HG02973 (cell line): ENCODE results near the gene TNNI2.

Experiments
- ATAC-seq: cut with Tn5 transposase; IDR thresholded peaks from one replicate; pipeline ENCODE4 v1.9.1; 2021; ENCODE audit warnings: moderate library complexity; ENCODE audit not compliant: unreplicated experiment

TNNI2 gene

DNA sequence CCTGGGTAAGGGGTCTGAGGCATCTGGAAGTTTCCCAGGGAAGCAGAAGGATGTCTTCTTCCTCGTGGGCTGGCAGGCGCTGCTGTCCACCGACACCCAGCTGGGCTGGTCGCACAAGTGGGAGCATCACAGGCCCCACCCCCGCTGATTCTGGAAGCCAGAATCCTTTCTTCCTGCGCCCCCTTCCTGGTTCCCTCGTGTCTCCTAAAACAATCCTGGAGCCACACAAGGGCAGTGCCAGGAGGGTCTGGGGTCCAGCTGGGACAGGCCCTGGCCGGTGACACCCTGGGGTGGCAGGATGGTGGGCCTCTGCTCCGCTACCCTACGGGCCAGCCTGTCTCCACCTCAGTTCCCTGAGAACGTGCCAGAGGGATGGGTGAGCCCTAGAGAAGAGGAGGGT is 18.3 kb downstream of the TNNI2 start:
- ATAC-seq = no peak

DNA sequence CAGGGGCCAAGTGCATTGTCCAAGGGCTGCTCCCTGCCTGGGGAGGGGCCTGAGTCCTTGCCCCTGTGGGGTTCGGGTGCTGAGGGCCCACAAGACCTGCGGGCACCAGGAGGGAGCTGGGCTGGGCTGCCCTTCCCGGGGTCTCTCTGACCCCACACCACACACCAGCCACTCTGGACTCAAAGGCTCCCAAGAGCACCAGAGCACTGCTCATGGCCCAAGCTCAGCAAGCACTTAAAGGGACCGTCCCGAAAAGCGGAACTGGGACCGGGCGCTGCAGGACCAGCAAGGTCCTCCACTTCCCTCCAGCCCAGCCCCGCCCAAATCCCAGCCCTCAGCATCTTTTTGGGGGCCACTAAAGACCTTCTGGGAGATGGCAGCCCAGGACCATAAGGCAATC is 19.4 kb downstream of the TNNI2 start:
- no peak for ATAC-seq

DNA sequence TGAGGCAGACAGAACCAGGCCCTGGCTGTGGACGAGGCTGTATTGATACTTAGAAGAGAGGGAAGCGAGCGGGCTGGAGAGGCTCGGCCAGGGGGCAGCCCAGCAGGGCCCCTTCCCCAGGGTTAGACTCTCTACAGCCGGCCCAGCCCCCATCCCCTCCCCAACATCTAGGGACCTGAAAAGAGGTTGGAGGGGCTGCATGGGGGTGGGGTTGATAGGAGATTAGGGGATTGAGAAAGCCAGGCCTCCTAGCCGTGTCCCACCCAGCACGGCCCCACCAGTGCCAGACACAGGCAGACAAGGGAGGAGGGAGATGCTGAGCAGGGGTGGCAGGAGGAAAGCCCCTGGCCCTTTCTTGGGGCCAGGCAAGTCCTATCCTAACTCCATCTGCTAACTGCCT is 19.8 kb downstream of the TNNI2 start:
- ATAC-seq = no peak

DNA sequence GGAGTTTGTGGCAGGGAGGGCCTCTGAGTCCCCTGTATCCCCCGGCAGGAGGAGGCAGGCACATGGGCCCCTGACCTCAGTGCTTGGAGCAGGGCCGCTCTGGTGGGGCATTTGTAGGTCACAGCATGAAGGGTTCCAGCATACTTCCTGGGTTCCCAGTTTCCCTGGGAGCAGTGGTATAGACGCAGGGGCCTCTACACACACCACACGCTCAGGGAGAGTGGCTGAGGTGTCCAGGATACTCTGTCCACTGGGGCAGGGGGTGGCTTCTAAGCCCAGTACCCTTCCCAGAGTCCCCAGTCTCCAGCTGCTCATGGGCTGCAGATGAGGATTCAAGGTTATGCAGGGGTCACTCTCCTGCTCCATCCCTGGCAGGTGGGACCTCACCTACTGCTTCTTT is 20.2 kb downstream of the TNNI2 start:
- ATAC-seq = no peak

DNA sequence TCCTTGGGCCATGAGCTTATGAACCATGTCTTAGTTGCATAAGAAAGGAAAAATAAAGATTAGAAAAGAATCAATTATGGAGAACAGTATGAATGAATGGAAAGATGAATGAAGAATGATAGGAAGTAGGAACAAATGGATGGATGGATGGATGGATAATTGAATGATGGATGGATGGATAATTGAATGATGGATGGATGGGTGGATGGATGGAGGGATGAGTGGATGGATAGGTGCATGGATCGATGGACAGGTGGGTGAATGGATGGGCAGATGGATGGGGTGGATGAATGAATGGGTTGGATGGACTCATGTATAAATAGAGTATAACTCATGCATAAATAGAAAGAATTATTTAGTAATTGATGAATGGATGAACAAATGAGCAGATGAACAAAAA is 21.3 kb downstream of the TNNI2 start:
- no peak for ATAC-seq

DNA sequence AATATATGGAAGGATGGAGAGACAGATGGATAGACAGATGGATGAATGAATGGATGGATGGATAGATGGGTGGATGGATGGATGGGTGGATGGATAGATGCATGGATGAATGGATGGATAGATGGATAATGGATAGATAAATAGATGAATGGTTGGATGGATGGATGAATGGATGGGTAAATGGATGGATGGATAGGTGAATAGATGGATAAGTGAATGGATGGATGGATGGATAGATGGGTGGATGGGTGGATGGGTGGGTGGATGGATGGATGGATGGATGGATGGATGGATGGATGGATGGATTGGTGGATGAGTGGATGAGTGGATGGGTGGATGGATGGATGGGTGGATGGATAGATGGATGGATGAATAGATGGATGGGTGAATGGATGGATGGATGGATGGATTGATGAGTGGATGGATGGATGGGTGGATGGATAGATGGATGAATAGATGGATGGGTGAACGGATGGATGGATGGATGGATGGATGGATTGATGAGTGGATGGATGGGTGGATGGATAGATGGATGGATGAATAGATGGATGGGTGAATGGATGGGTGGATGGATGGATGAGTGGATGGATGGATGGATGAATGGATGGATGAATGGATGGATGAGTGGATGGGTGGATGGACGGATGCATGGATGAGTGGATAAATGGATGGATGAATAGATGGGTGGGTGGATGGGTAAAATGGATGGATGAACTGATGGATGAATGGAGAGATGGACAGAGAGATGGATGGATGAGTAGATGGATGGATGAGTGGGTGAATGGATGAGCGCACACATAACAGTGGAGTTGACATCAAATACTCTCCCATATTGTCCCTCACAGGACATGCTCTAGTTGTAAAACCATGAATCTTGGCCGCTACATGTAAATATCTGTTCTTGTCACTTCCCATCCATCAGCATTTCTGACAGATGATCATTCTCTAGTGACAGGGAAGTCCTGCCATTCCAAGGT is 22.9 kb downstream of the TNNI2 start:
- ATAC-seq = no peak

DNA sequence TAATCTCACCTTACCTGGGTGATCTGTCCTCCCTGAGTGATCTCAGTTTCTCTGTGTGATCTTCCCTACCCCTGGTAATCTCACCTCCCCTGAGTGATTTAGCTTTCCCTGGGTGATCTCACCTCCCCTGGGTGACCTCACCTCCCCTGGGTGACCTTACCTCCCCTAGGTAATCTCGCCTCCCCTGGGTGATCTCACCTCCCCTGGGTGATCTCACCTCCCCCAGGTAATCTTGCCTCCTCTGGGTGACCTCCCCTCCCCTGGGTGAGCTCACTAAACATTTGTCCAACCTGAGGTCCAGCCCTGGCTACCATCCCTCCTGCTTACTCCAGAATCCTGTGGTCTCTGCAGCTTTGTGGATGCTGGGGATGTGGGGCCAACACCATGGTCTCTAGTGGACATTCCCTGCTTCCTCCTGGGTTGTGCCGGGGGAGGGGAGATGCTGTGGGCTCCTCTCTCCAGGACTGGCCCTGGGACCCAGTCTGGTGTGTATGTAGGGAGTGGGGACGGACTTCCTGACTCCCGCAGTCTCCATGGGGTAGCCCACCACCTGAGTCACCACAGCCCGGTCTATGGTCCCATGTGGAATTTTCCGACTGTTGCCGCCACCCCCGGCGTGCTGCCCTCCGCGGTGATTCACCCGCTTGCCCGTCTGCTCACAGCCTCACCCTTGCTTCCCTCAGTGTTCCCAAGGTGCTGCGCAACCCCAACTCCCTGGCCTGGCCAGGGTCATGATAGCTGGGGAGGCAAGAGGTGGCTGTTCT is 24.0 kb downstream of the TNNI2 start:
- no peak for ATAC-seq

DNA sequence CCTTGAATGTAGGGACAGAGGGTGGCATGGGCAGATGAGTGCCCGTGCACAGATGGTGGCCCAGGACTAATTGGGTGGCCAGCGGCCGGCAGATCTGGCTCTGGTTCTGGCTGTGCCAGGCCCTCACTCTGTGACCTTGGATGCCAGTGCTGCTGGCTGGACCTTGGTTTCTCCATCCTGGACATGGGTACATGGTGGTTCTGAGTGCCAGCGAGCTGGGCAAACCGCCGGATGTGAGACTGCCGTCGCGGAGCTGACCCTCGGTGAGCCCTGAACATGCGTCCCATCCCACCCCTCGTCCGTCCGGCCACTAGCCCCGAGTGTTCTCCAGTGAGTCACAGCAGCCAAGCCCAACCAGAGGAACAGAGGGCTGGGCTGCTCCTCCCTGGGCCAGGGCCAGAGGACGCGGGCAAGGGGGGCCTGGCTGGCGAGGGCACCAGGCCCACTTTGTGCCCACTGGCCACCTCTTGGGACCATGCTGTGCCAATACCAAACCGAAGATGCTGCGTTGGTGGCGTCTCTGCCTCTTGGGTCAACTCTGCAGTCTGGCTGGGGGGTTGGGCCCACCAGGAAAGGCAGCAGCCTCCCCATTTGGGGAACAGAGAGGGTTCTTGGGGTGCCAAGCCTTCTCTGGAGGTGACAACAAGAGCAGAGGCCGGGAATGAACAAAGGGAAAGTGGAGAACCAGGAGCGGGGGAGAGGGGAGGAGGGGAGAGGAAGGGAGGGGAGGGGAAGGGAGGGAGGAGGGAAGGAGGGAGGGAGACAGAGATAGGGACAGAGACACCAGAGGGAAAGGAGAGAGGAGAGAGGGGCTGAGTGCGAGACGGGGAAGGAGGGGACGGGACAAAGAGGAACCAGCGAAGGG is 24.8 kb downstream of the TNNI2 start:
- ATAC-seq = no peak

DNA sequence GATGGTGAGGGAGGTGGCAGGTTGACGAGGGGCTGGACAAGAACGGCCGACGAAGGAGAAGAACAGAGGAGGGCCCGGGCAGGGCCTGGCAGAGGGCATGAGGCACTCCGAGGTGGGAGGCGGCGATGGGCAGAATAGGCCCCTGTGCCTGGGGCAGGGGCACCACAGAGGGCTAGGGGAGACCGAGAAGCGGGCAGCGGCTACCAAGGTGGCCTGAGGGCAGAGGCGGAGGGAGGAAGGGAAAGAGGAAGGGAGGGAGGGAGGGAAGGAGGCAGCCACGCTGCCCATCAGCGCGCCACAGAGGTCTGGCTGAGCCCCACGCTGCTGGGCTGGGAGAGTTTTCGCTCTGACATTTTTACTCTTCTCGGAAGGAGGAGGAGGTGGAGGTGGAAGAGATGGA is 25.4 kb downstream of the TNNI2 start:
- ATAC-seq = no peak

DNA sequence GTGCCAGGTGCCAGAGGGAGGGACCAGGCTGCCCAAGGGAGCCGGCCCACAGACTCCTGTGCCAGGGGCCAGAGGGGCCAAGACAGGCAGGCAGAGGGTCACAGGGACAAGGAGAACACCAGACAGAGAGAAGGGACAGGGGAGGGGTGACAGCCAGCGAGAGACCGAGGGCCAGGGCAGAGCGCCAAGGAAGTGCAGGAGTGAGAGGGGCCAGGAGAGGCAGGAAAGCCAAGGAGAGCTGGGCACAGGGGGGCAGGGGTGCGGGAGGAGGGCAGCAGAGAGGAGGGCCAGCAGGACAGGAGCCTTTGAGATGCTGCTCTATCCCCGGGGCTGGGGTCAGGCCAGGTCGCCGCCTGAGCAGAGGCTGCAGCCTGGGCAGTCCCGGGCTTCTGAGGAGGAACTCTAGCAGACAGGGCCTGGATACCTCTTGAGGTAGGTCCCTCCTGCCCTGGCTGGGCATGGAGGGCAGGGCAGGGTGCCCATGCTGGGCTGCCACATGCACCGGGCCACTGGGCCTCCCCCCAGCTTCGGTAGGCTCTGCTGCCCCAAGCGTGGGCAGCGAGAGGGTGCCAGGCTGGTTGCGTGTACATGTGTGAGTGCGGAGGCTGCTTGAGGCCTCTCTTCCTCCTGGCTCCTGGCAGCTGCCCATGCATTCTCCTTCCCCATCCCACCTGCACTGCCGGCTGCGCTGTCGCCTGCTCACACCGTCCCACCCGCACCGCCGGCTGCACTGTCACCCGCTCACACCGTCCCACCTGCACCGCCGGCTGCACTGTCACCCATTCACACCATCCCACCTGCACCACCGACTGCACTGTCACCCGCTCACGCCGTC is 26.3 kb downstream of the TNNI2 start:
- ATAC-seq = no peak

DNA sequence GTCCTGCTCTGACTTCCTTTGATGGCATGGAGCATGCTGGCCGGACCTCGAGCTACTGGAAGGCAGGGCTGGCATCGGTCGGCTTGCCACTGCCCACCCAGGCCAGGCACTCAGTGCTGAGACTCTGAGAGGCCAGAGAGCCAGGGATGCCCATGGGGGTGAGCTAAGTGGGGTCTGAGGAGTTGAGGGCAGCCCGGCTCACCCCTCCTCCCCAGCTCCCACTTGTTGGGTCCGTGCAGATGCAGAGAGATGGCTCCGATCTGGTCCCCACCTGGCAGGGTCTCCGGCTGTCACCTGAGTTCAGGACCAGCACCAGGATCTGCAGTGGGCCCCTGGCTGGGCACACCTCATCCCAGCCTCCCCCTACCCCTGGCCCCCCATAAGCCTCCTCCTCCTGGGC is 27.4 kb downstream of the TNNI2 start:
- no peak for ATAC-seq

DNA sequence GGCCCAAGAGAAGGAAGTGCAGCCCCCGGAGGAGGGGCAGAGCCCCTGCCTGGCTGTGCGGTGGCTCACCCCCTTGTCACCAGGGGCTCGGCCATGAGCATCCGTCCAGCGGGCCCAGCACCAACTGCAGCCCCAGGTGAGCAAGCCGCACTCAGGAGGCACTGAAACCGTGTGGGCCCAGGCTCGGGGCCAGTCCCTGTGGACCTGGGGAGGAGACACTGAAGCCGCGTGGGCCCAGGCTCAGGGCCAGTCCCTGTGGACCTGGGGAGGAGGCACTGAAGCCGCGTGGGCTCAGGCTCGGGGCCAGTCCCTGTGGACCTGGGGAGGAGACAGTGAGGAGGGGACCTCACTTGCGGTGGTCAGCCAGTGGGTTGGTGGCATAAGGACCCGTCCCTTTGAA is 28.0 kb downstream of the TNNI2 start:
- no peak for ATAC-seq

DNA sequence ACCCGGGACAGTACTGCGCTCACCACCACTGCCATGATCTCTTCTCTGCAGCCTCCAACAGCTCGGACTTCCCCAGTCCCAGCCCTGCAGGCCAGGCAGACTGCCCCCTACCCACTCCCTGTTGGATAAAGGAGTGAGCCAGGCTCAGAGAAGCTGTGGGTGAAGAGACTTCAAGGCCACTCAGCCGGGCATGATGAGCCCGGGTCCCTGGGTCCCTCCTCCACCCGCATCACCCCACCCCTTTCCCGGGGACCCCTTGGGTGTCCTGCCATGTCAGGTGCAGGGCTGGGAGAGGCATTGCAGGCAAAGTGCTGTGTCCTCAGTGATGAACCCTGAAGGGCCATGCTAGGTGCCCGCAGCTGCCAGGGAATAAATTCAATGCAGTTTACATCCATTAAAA is 28.6 kb downstream of the TNNI2 start:
- no peak for ATAC-seq

DNA sequence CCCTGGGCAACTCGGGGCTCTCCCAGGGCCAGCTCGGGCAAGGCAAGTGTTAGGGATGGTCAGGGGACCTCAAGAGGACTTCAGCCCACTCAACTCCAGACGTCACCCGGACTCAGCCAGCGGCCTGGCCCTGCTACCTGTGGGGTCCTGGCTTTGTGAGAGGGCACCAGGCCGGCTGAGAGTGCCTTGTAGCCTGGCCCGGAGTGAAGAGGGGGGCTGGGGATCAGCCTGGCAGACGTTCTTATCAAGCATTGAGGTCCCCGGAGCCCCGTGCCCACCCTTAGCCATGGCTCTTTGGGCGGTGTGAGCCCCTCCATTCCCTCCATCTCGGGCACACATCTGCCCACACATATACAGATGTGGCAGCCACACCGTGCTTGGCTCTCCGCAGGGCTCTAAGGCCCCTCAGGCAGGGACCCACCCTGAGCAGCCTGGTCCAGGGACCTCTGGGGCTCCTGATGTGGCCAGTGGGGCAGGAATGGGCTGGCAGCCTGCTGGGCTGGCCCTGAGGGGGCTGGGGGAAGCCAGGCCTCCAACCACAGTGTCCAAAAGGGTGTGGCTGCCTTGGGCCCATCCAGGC is 29.4 kb downstream of the TNNI2 start:
- no peak for ATAC-seq

DNA sequence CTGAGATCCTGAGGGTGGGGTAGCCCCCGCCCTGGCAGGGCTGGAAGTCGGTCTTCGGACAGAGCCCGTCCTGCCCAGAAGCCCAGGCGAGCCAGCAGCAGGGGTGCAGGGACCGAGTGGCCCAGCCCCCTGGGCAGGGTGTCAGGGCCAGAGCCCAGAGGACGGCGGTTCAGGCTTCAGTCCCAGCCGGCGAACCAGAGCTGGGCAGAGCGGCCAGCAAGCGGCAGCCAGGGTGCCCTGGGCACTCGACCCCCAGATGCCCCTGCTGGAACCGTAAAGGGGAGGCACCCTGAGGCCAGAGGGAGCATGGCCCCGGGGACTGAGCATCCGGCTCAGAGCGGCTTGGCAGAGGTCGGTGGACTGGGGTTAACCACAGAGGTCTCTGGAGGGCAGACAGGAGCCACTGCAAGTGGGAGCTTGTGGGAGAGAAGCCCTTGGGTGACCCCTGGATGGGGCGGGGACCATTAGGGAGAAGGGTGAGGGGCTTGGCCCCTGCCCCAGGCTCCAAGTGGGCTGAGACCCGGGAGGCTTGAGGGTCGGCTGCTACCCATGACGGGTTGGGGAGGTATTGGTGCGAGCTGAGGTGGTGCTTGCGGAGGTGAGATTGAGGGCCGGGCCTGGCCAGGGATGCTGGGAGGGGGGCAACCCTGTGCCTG is 30.0 kb downstream of the TNNI2 start:
- no peak for ATAC-seq

DNA sequence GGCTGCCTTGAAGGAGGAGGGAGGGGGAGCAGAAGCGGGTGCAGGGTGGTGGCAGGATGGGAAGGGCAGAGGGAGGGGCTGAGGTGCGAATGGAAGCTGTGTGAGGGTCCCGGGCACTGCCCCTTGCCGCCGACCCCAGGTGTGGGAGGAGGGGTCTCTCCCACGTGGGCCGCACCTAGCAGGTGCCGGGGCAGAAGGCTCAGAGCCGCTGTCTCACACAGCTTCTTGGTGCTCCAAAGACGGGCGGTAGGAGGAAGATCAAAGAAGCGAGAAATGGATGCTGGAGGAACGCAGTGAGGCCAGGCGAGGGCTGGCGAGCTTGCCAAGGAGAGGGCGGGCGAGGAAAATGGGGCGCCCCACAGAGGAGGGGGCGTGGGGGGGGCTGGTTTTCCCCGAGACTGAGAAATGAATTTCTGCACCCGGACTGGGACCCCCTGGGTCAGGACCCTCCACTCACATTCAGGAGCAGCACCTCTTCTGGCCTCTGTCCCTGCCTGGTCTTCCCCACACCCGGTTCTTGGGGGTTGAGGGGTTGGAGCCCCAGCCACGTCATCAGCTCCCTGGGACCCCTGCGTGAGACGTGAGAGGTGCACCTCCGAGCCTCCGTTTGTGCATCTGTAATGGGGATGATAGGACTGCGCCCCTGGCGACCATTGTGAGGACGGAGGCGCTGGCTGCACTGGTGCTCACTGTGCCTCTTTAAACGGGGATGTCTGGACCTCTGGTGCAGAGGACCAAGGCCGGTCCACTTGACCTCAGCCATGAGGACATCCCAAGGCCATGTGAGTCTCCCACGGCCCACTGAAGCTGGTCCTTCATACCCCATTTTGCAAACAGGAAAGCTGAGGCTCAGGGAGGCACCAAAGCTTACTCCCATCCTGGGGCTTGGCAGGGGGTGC is 30.9 kb downstream of the TNNI2 start:
- no peak for ATAC-seq

DNA sequence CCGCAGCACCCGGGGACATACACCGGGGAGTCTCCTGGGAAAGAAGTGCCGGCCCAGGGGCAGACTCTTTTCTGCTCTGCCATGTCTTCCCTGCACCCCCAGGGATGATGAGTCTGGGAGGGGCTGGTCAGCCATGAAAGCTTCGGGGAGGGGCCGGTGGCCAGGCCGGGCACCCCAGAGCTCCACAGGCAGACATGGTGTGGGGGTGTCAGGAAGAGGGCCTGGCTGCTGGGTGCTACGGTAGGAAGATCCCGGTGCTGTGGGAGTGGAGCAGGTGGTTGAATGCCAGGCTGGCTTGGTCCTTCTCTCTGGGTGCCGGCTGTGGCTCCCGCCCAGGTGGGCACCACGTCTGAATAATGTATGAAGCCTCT is 31.5 kb downstream of the TNNI2 start:
- ATAC-seq = no peak

DNA sequence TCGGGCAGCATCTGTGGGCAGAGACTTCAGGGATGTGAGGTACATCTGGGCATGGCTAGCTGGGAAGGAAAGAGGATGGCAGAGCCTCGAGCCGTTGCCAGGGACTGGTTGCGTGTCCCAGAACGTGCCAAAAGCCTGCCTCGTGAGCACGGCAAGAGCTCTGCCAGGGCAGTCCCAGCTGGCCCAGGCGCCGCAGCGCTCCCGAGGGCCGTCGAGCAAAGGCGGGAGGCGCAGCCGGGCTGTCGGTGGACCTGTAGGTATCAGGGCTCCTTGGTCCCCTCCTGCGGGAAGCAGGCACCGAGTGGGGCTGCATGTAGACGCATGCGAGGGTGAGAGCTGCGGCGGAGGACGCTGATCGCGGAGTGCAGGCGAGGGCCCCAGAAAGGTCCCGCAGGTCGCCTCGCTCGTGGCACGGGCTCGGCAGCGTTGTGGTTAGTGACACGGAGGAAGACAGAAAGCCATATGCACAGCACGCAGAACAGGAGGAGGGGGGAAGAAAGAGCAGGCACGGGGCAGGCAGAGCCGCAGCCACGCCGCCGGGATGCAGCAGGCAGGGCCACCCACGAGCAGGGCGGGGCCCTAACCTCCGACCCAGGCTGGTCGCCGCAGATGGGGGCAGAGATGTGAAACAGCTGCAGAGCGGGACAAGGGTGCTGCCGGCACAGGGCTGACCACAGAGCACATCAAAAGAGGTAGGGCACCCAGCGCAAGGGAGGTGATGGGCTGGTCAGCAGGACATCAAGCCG is 32.1 kb downstream of the TNNI2 start:
- ATAC-seq = no peak
